Iris pigment epithelial cell (primary cell): ENCODE measurements around the gene DHX57.

Experiments used
- DNase-seq: peaks from one replicate; pipeline ENCODE4 v3.0.0-alpha.2; 2011; ENCODE audit warnings: low read depth

Gene DHX57

GRCh38 chr2:38875576-38876367 is at the start of gene DHX57, which contains the start of gene MORN2:
TSS of gene DHX57 (minus strand) at chr2:38875934. CDS start at chr2:38868405, 7,529 bp downstream.
TSS of gene MORN2 (plus strand) at chr2:38875976.
- peak; percentile 86 for DNase-seq

DNA sequence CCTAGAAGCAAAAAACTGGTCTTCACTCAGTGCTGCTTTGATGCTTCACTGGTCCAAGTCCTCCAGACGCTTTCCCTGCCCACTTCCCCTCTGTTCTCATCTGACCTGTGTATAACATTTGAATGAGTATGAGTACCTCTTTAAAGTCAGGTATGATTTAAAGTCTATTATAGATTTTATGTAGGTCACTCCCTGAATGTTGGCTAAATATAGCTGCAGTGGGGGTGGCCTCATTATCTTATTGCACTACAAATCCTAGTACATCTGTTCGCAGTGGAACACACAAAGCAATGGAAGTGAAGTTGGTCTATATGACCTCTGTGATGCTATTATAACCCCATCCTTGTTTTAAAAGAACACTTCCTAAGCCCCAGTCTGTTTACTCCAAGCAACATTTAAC is 47.2 kb upstream of the DHX57 start:
- DNase-seq = no peak

DNA sequence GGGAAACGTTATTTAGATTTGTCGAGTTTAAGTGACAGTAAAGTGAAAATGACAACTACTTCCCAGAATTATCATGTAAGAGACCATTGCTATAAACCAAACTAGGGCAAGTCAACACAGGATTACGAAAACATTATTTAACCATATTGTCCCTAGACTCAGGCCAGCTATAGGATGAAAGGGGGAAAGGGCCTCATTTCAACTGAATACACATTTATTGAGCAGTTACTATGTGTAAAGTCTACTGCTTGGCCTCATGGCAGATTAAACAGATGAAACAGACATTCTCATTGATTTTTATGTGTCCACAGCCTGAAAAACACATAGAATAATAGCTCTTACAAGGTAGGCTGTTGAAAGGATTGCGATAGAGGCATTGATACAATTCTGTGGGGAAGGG is 46.7 kb upstream of the DHX57 start:
- DNase-seq = no peak

GRCh38 chr2:38912619-38913018 is 36.9 kb upstream of the DHX57 start:
- no peak for DNase-seq

- DNase-seq = no peak
These were observed 35.5 kb upstream of the DHX57 start for GRCh38 chr2:38911191-38911590.

DNA sequence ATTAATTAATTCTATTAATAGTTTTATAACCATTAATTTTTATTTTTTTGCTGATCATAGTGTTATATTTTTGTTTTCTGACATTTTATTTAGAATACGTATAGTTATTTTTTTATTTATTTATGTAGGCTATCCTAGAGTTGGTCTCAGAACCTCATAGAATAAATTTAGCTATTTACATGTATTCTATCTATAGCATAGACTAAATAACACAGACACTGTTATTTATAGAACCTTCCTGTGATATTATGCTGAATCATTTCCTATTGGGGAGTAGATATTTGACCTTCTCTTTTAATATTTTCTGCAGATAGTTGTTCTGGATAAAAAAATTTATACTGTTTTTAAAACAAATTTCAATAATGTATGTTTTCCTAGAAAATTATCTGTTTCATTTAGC is 34.1 kb upstream of the DHX57 start:
- peak; percentile 4 for DNase-seq

GRCh38 chr2:38907743-38908562 is 32.2 kb upstream of the DHX57 start:
- DNase-seq = peak; percentile 19

DNA sequence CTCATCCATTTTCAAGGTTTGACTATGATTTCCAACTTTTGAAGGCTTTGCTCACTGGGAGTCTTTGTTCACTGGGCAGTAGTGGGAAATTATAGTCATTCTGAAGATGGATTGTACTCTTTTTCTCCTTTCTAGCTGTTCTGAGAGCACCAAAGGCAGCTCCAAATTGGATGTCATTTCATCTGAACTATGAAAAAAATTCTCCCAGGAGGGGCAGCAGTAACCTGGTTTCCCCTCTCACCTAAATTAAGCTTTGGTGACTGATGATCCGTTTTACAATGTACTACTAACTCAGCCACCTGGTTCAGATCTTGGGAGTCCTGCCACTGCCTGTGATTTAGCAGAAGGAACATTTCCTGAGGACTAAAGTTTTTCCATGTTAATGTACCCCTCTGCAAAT is 31.5 kb upstream of the DHX57 start:
- no peak for DNase-seq

- no peak for DNase-seq
These were observed 29.5 kb upstream of the DHX57 start for GRCh38 chr2:38905251-38905650.

GRCh38 chr2:38900726-38901125 is 25.0 kb upstream of the DHX57 start:
- DNase-seq = no peak

DNA sequence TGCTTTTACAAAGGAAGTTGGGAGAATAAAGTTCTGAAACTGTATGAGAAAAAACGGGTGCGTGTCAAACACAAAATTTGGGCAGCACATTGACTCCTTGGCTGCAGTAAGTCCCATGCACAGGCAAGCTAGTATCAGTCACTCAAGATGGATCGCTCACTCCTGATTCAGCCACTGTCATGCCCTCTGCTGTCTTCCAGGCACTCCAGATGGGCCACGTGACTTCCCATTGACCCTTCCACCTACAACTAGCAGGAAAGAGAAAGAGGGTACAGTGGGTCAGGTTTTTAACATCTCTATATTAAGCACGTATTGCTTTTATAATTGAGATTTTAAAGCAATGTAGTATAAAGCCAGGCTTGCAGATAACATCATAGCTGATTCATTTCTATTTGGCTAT is 22.5 kb upstream of the DHX57 start:
- no peak for DNase-seq

DNA sequence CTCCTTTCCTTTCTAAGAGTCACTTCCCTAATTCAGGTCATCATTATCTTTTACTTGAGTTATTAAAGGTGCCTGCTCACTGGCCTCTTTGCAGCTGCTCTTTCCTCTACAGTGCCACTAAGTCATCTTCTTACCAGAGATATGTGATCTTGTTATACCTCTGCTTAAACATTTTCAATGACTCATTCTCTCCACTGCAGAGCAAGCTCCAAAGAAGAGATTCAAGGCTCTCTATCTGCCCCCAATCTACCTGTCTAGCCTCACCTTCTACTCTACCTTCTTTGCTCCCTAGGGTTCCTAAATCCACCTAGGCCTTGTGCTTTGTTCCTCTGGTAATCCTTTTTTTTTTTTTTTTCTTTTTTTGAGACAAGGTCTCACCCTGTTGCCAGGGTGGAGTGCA is 17.1 kb upstream of the DHX57 start:
- peak; percentile 22 for DNase-seq

GRCh38 chr2:38889575-38889974 is 13.8 kb upstream of the DHX57 start, which contains the start of gene ARHGEF33:
TSS of gene ARHGEF33 (plus strand) at chr2:38889875. CDS start at chr2:38919448, 29,573 bp downstream.
- no peak for DNase-seq

GRCh38 chr2:38889045-38889444 is 13.3 kb upstream of the DHX57 start:
- no peak for DNase-seq

GRCh38 chr2:38887902-38888554 is 12.3 kb upstream of the DHX57 start:
- DNase-seq = no peak

DNA sequence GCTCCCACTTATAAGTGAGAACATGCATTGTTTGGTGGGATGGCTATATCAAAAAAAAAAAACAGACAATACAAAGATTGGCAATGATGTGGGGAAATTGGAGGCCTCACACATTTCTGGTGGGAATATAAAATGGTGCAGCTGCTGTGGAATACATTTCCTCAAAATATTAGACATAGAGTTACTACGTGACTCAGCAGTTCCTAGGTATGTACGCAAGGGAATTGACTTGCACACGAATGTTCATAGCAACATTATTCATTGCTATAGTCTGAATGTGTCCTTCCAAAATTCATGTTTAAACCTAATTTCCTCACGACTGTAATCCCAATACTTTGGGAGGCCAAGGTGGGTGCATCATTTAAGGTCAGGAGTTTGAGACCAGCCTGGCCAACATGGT is 11.6 kb upstream of the DHX57 start:
- no peak for DNase-seq

DNA sequence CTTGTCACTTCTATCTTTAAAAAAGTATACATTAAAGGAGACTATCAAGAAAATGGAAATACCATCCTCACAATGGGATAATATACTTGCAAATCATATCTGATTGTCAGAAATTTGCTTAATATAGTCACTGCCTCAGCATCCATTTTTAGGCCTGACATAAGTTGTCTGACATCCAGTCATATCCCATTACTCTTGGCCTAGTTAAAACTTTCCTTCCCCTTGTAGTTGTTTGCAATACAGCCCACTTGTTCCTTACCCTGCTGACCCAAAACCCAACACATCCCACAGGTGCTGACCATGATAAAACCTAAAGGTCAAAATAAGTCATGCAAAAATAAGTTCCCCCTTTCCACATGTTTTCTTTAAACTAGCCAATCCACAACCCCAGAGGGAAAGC is 10.3 kb upstream of the DHX57 start:
- DNase-seq = no peak

- no peak for DNase-seq
These were observed 673 bp upstream of the DHX57 start for GRCh38 chr2:38876407-38876806.

GRCh38 chr2:38875227-38875575 is 533 bp downstream of the DHX57 start:
- DNase-seq = no peak

DNA sequence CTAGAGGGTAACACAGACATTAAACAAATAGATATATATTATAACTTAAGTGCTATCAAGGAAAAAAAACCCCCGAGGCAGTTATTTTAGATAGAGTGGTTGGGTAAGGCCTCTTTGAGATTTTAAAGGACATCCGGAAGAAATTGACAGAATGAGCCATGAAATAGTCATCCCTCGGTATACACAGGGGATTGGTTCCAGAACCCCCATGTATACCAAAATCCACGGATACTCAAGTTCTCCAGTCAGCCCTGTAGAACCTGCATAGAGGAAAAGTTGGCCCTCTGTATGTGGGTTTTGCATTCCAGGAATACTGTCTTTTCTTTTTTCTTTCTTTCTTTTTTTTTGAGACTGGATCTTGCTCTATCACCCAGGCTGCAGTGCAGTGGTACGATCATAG is 2.0 kb downstream of the DHX57 start:
- no peak for DNase-seq

DNA sequence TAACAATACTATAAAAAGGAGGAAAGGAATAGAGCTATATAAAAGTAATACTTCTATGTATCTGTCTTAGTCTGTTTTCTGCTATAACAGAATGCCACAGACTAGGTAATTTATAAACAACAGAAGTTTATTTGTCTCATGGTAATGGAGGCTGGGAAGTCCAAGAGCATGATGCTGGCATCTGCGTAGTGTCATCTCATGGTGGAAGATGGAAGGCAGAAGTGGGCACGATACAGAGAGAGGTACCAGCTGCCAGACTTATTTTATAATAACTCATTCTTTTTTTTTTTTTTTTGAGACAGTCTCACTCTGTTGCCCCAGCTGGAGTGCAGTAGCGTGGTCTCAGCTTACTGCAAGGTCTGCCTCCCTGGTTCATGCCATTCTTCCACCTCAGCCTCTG is 4.3 kb downstream of the DHX57 start:
- no peak for DNase-seq

- DNase-seq = peak; percentile 37
These were observed 8.8 kb downstream of the DHX57 start for GRCh38 chr2:38866773-38867443.
